Cardiac atrium fibroblast (primary cell): ENCODE data around the gene BNIP2. TPM values are rescaled to one million over a fixed set of nuclear protein-coding genes. Genes with fewer than 3 reads are reported as not detected.

Experiments
- total RNA-seq: library from RNA; depleted of rRNA; stranded (reverse); fragments of >200 nt; gene quantifications from 2 replicates; pipeline ENCODE4 v1.2.3, GENCODE V29; 2015

Gene BNIP2
- 68.8 and 90.1 TPM in 2 replicates for total RNA-seq

GRCh38 chr15:59688782-59689625, at the start of gene BNIP2:
BNIP2 (minus strand) TSS chr15:59689320; CDS start chr15:59682457, 6,863 bp downstream.

DNA sequence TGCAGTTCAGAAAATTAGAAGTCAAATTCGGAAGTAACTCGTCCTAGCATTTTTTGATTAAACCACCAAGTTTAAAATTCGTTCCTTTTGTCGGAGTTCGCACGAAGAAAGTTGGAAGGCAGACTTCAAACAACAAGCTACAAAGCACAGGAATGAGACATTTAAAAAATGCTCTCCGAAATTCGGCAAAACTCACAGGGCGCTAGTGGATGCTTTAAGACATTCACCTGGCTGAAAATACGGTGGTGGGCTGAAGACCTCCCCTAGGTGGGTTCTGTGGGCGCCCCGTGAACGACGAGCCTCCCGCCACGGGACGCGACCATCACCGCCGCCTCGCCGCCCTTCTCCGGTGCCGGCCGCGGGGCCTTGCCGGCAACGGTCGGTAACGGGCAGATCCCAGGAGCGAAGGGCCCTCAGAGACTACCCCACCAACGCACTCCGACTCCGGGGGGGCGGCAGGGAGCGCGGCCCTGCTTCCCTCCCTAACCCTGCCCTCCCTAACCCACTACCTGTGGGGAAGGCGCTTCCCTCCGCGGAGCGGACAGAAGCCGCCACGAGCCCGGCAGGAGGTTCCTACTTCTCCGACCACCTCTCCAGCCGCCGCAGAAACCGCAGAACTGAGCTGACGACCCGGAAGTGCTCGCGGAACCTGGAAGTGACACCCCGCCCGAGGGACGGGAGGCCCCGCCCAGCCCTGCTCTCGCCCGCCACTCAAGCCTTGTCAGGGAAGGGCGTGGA, 32.1 kb downstream of the BNIP2 start, which contains the start of gene GTF2A2:
GTF2A2 (minus strand) TSS at position 619 of the 738 bp plus-strand sequence. CDS start 5,238 bp downstream, outside the sequence.

DNA sequence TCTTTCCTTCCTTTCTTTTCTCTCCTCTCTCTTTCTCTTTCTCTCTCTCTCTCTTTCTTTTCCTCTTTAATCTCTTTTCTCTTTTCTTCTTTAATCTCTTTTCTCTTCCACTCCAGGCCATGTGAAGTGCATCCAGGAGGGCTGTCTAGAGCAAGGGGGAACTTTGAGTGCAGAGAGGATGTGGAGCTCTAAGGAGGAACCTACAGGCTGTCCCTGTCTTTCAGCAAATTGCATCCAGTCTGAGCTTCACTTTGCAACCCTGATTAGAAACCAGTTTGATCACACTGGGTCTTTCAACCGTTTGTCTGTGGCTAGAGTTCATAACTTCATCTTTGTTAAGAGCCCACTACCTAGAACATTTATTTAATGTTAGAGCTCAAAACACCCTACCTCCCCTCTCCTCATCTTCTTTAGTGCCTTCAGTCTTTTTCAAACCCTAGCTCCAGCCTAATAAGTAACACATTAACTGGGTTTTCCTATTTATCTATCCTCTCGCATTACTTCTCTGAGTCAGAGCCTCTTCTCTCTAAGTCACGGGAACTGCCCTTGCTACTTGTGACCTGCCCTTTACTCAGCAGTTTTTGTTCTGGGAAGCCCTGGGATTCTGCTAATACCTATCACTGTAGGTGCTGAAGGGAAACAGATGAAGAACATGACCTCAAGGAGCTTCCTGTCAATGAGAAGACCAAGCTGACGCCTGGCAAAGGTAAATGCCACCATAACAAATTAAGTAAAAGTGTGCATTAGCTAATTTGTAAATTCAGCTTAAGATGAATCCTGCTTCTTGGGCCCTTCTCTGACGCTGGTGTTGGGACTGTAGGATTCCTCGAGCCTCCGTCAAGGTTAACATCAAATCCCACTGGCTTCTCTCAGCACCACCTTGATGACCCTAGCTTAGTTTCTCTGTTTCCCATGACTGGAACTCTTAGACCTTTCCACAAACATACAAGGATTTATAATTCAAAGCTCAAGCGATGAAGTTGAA, 77.6 kb downstream of the BNIP2 start, which contains the start of gene GCNT3:
GCNT3 (plus strand) TSS at position 508 of the 985 bp plus-strand sequence. CDS start 6,456 bp downstream, outside the sequence.

Other genes with a start within 250 kb of the BNIP2 start
- gene GCNT3, start 77.5 kb downstream of the BNIP2 start, total RNA-seq = not detected in 2 replicates
- 26.6 and 112 TPM in 2 replicates for gene GTF2A2, start 31.8 kb downstream of the BNIP2 start, total RNA-seq